HG02610 (cell line): ENCODE measurements around the gene COQ9.
"Not testable (repeated sequence)": the region's sequence is repeated elsewhere in the genome, so short reads cannot be mapped to it uniquely, and the experiment has no call there.

Experiments used
- ATAC-seq: cut with Tn5 transposase; IDR thresholded peaks from one replicate; pipeline ENCODE4 v1.9.1; 2021; ENCODE audit warnings: mild to moderate bottlenecking, moderate library complexity; ENCODE audit not compliant: unreplicated experiment

COQ9 gene

GRCh38 chr16:57447186-57447962 lies at the start of gene COQ9, which contains the start of gene CIAPIN1:
Gene COQ9 (plus strand): TSS chr16:57447479. CDS start chr16:57447506, 27 bp downstream.
Gene CIAPIN1 (minus strand): TSS chr16:57447385. CDS start chr16:57440928, 6,457 bp downstream.
- peak; percentile 99 for ATAC-seq

GRCh38 chr16:57397493-57397892 lies 49.8 kb upstream of the COQ9 start:
- not testable (repeated sequence) for ATAC-seq

- no peak for ATAC-seq
Measured at GRCh38 chr16:57401943-57402640, 45.2 kb upstream of the COQ9 start.

- no peak for ATAC-seq
Measured at GRCh38 chr16:57403965-57404817, 43.1 kb upstream of the COQ9 start, which contains the start of gene CCL17. Gene CCL17 (plus strand): TSS chr16:57404767. CDS start chr16:57413933, 9,166 bp downstream.

GRCh38 chr16:57405097-57405496 lies 42.2 kb upstream of the COQ9 start:
- ATAC-seq = no peak

GRCh38 chr16:57406881-57407280 lies 40.4 kb upstream of the COQ9 start:
- ATAC-seq = no peak

- no peak for ATAC-seq
Measured at GRCh38 chr16:57407521-57408353, 39.5 kb upstream of the COQ9 start.

- no peak for ATAC-seq
Measured at GRCh38 chr16:57409065-57409464, 38.2 kb upstream of the COQ9 start.

GRCh38 chr16:57409870-57410587 lies 37.2 kb upstream of the COQ9 start:
- ATAC-seq = no peak

- no peak for ATAC-seq
Measured at GRCh38 chr16:57411362-57411976, 35.8 kb upstream of the COQ9 start.

- no peak for ATAC-seq
Measured at GRCh38 chr16:57412584-57412983, 34.7 kb upstream of the COQ9 start.

- peak; percentile 68 for ATAC-seq
Measured at GRCh38 chr16:57413301-57413730, 34.0 kb upstream of the COQ9 start.

GRCh38 chr16:57413733-57414132 lies 33.5 kb upstream of the COQ9 start:
- no peak for ATAC-seq

GRCh38 chr16:57416084-57416483 lies 31.2 kb upstream of the COQ9 start:
- no peak for ATAC-seq

GRCh38 chr16:57419506-57419905 lies 27.8 kb upstream of the COQ9 start:
- ATAC-seq = no peak

GRCh38 chr16:57422026-57422944 lies 25.0 kb upstream of the COQ9 start:
- ATAC-seq = no peak

- ATAC-seq = no peak
Measured at GRCh38 chr16:57423152-57423551, 24.1 kb upstream of the COQ9 start.

GRCh38 chr16:57424583-57424982 lies 22.7 kb upstream of the COQ9 start:
- ATAC-seq = no peak
